A673 (cell line): ENCODE results near the gene SLC24A2.

Experiments
- CTCF ChIP-seq: fragments of 300-800, 200-600 bp; sonication (generic); conservative IDR thresholded peaks from 2 replicates; pipeline ENCODE4 v1.5.1; 2017; ENCODE audit warnings: low read depth, mild to moderate bottlenecking, antibody characterized with exemption, low read length, moderate library complexity, mixed read lengths
- EZH2 ChIP-seq: fragments of 200-600 bp; sonication (generic); IDR thresholded peaks from 2 replicates; pipeline ENCODE4 v1.6.1; 2017; ENCODE audit warnings: borderline replicate concordance, low read depth, mild to moderate bottlenecking, mixed read lengths, antibody characterized with exemption, low read length; ENCODE audit not compliant: poor library complexity, severe bottlenecking

DNA sequence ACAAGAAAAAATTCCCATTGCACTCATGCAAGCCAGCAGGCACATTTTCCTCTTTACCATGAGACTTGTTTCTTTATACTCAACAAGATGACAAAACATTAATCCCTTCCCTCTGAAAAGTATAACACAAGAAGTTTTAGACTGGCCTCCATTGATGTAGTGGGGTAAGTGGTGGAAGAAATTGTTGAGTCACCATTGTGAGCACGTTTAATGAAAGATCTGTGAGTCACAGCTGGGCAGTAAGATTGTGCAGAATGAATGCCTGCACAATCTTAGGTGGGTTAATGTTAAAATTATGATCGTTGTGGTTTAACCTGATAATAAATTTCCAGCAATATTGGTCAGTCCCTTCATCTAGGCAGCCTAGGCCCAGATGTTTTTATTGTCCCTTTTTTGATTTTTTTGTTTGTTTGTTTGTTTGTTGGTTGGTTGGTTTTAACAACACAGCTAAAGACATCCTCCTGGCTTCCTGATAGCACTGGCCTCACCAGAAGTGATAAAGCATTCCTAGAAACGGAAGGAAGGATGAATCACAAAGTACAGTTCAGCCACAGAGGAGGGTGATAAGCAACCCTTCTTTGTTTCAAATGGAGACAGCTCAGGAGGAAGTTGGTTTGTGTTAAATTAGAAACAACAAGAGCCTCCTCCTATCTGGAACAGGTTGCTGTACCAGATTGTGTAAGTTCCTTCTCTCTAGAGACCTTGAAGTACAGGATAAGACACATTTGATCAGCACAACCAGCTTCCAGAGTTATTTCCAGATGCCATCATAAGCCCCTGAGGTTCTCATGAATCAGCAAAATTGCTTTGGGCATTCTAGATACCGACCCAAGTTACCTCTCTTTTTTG is 40.3 kb downstream of the SLC24A2 start:
- TF ChIP-seq CTCF (no peak), EZH2 (no peak)
